ENCODE data around the gene ITGA11. TPM values are rescaled to one million over a fixed set of nuclear protein-coding genes. Genes with fewer than 3 reads are reported as not detected.

The ITGA11 gene
- total and polyA plus RNA-seq, 2 of the 13 experiments (the other 11 are each of a cell fraction or from before 2014, with no cell fraction given) = not detected

DNA sequence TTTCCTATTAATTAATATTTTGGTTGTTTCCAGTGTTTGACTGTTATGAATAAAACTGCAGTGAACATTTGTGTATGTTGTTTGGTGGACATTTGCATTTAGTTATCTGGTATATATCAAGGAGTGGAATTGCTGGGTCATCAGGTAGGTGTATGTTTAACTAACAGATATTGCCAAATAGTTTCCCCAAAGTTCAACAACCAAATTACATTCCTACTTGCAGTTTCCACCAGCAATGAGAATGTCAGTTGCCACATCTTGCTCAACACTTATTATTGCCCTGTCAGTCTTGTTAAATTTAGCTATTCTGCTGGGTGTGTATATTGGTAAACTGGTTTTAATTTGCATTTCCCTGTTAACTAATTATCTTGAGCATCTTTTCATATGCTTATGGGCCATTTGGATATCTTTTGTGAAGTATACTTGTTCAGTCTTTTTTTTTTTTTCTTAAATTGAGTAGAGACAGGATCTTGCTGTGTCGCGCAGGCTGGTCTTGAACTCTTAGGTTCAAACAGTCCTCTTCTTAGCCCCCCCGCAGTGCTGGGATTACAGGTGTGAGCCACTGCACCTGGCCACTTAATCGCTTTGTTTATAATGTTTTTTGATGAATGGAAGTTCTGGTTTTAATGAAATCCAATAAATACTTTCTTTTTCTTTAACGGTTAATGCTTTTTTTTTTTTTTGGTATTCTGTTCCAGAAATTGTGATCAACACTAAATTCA is 146.5 kb downstream of the ITGA11 start (continued):
- TF ChIP-seq, protein P1, sequence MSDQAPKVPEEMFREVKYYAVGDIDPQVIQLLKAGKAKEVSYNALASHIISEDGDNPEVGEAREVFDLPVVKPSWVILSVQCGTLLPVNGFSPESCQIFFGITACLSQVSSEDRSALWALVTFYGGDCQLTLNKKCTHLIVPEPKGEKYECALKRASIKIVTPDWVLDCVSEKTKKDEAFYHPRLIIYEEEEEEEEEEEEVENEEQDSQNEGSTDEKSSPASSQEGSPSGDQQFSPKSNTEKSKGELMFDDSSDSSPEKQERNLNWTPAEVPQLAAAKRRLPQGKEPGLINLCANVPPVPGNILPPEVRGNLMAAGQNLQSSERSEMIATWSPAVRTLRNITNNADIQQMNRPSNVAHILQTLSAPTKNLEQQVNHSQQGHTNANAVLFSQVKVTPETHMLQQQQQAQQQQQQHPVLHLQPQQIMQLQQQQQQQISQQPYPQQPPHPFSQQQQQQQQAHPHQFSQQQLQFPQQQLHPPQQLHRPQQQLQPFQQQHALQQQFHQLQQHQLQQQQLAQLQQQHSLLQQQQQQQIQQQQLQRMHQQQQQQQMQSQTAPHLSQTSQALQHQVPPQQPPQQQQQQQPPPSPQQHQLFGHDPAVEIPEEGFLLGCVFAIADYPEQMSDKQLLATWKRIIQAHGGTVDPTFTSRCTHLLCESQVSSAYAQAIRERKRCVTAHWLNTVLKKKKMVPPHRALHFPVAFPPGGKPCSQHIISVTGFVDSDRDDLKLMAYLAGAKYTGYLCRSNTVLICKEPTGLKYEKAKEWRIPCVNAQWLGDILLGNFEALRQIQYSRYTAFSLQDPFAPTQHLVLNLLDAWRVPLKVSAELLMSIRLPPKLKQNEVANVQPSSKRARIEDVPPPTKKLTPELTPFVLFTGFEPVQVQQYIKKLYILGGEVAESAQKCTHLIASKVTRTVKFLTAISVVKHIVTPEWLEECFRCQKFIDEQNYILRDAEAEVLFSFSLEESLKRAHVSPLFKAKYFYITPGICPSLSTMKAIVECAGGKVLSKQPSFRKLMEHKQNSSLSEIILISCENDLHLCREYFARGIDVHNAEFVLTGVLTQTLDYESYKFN (CRISPR knock-in tag; conservative IDR thresholded peaks at IDR 0.05) = 0 out of 2 replicates have a peak, but pooled peaks have one; percentile 18
- TF ChIP-seq XRCC5 (optimal IDR thresholded peaks at IDR 0.05; ENCODE audit: low read length) = no peak
- TF ChIP-seq RXRB (CRISPR knock-in tag; IDR thresholded peaks at IDR 0.05; ENCODE audit: borderline replicate concordance) = no peak
- TF ChIP-seq, protein P2, sequence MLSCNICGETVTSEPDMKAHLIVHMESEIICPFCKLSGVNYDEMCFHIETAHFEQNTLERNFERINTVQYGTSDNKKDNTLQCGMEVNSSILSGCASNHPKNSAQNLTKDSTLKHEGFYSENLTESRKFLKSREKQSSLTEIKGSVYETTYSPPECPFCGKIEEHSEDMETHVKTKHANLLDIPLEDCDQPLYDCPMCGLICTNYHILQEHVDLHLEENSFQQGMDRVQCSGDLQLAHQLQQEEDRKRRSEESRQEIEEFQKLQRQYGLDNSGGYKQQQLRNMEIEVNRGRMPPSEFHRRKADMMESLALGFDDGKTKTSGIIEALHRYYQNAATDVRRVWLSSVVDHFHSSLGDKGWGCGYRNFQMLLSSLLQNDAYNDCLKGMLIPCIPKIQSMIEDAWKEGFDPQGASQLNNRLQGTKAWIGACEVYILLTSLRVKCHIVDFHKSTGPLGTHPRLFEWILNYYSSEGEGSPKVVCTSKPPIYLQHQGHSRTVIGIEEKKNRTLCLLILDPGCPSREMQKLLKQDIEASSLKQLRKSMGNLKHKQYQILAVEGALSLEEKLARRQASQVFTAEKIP (CRISPR knock-in tag; IDR thresholded peaks at IDR 0.05; ENCODE audit: borderline replicate concordance) = no peak
- TF ChIP-seq HIVEP1 (CRISPR knock-in tag; IDR thresholded peaks at IDR 0.05) = no peak
- TF ChIP-seq GFI1 (CRISPR knock-in tag; IDR thresholded peaks at IDR 0.05; ENCODE audit: borderline replicate concordance) = no peak
- no peak for TF ChIP-seq ZNF446 (CRISPR knock-in tag; IDR thresholded peaks at IDR 0.05)
- TF ChIP-seq RBFOX2 (IDR thresholded peaks at IDR 0.05; ENCODE audit: low read depth, low read length) = no peak
- TF ChIP-seq SP4 (CRISPR knock-in tag; IDR thresholded peaks at IDR 0.05) = no peak
- TF ChIP-seq NONO (IDR thresholded peaks at IDR 0.05) = no peak
- TF ChIP-seq NONO (CRISPR knock-in tag; conservative IDR thresholded peaks at IDR 0.05) = no peak
- no peak for TF ChIP-seq ZFP82 (CRISPR knock-in tag; IDR thresholded peaks at IDR 0.05; ENCODE audit: borderline replicate concordance)
- TF ChIP-seq, protein P3, sequence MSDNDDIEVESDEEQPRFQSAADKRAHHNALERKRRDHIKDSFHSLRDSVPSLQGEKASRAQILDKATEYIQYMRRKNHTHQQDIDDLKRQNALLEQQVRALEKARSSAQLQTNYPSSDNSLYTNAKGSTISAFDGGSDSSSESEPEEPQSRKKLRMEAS (IDR thresholded peaks at IDR 0.05) = no peak
- no peak for TF ChIP-seq ZNF766 (CRISPR knock-in tag; IDR thresholded peaks at IDR 0.05; ENCODE audit: borderline replicate concordance)
- TF ChIP-seq, protein P4, sequence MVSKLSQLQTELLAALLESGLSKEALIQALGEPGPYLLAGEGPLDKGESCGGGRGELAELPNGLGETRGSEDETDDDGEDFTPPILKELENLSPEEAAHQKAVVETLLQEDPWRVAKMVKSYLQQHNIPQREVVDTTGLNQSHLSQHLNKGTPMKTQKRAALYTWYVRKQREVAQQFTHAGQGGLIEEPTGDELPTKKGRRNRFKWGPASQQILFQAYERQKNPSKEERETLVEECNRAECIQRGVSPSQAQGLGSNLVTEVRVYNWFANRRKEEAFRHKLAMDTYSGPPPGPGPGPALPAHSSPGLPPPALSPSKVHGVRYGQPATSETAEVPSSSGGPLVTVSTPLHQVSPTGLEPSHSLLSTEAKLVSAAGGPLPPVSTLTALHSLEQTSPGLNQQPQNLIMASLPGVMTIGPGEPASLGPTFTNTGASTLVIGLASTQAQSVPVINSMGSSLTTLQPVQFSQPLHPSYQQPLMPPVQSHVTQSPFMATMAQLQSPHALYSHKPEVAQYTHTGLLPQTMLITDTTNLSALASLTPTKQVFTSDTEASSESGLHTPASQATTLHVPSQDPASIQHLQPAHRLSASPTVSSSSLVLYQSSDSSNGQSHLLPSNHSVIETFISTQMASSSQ (IDR thresholded peaks at IDR 0.05; ENCODE audit: low read depth) = peak; percentile 53; the same call in 1 of the 2 replicates
- TF ChIP-seq, protein P4 (CRISPR knock-in tag; IDR thresholded peaks at IDR 0.05; ENCODE audit: borderline replicate concordance) = peak; percentile 23; the same call in 1 of the 2 replicates
- no peak for TF ChIP-seq ZFP62 (CRISPR knock-in tag; IDR thresholded peaks at IDR 0.05)
